ENCODE results near the gene AQP5.

GRCh38 chr12:49917788-49918173 lies 43.9 kb upstream of the AQP5 start:
- TF ChIP-seq POLR2A (IDR thresholded peaks at IDR 0.05; ENCODE audit: low read length): no peak
- no peak for TF ChIP-seq GATA1 (IDR thresholded peaks at IDR 0.05; ENCODE audit: low read depth, low read length)
